Measurements from ENCODE around the gene HOXA3. TPM values are rescaled to one million over a fixed set of nuclear protein-coding genes. Genes with fewer than 3 reads are reported as not detected.

HOXA3 gene
- total RNA-seq, 2 experiments from 2014 or later: not detected

GRCh38 chr7:27178366-27178765, 26.0 kb upstream of the HOXA3 start:
- Mint-ChIP-seq H3K36me3 (no peaks in the 10 kb centered on the region), H3K4me1 (peaks cover 4% of the 10 kb centered on the region), H3K27ac (no peak overlapping the region), H3K27me3 (peaks cover 77% of the 10 kb centered on the region), H3K4me3 (no peak overlapping the region), H3K9me3 (ENCODE audit: low read depth) (no peaks in the 10 kb centered on the region)
- no peak for DNase-seq
- ATAC-seq: no peak
- CTCF ChIA-PET: interaction anchor here (1.7 to 2.4 kb wide), 4 partner anchors 8 to 18 kb away, joined by 4 to 13 read pairs (median 10); no protein-coding TSS in a partner anchor

- CTCF ChIA-PET: interaction anchor here (1.7 kb wide), 1 partner anchor 9 kb away, joined by 4 read pairs; no protein-coding TSS in a partner anchor
- ATAC-seq: no peak
- no peaks in the 10 kb centered on the region for H3K36me3 Mint-ChIP-seq
- H3K27ac Mint-ChIP-seq: no peak overlapping the region
- DNase-seq: no peak
- peaks cover 74% of the 10 kb centered on the region for H3K27me3 Mint-ChIP-seq
- no peaks in the 10 kb centered on the region for H3K9me3 Mint-ChIP-seq (ENCODE audit: low read depth)
- H3K4me1 Mint-ChIP-seq: peaks cover 4% of the 10 kb centered on the region
- no peak overlapping the region for H3K4me3 Mint-ChIP-seq
Measured at GRCh38 chr7:27177795-27178320, 25.5 kb upstream of the HOXA3 start.

- Mint-ChIP-seq H3K36me3 (no peaks in the 10 kb centered on the region), H3K4me3 (no peak overlapping the region), H3K4me1 (peaks cover 5% of the 10 kb centered on the region), H3K9me3 (ENCODE audit: low read depth) (no peaks in the 10 kb centered on the region), H3K27ac (no peak overlapping the region), H3K27me3 (peaks cover 74% of the 10 kb centered on the region)
- CTCF ChIA-PET: interaction anchor here (0.9 to 1.9 kb wide), 2 partner anchors 11 to 16 kb away, joined by 3 to 7 read pairs; no protein-coding TSS in a partner anchor
- DNase-seq (no peak), ATAC-seq (no peak)
Measured at GRCh38 chr7:27176962-27177794, 24.8 kb upstream of the HOXA3 start.

GRCh38 chr7:27176524-27176845, 24.1 kb upstream of the HOXA3 start:
- peaks cover 75% of the 10 kb centered on the region for H3K27me3 Mint-ChIP-seq
- no peak overlapping the region for H3K27ac Mint-ChIP-seq
- peaks cover 9% of the 10 kb centered on the region for H3K4me1 Mint-ChIP-seq
- CTCF ChIA-PET: interaction anchor here (0.9 to 1.9 kb wide), 2 partner anchors 12 to 16 kb away, joined by 3 to 7 read pairs; no protein-coding TSS in a partner anchor
- peaks cover 2% of the 10 kb centered on the region for H3K36me3 Mint-ChIP-seq
- ATAC-seq (no peak), DNase-seq (no peak)
- H3K4me3 Mint-ChIP-seq: no peak overlapping the region
- no peaks in the 10 kb centered on the region for H3K9me3 Mint-ChIP-seq (ENCODE audit: low read depth)

- no peaks in the 10 kb centered on the region for H3K9me3 Mint-ChIP-seq (ENCODE audit: low read depth)
- peaks cover 2% of the 10 kb centered on the region for H3K36me3 Mint-ChIP-seq
- no peak for ATAC-seq
- no peak overlapping the region for H3K4me3 Mint-ChIP-seq
- CTCF ChIA-PET: interaction anchor here (0.9 to 1.9 kb wide), 2 partner anchors 12 to 15 kb away, joined by 3 to 7 read pairs; no protein-coding TSS in a partner anchor
- no peak for DNase-seq
- H3K4me1 Mint-ChIP-seq: peaks cover 10% of the 10 kb centered on the region
- no peak overlapping the region for H3K27ac Mint-ChIP-seq
- peaks cover 76% of the 10 kb centered on the region for H3K27me3 Mint-ChIP-seq
Measured at GRCh38 chr7:27175626-27176523, 23.5 kb upstream of the HOXA3 start.

- DNase-seq: no peak
- H3K36me3 Mint-ChIP-seq: peaks cover 2% of the 10 kb centered on the region
Measured at GRCh38 chr7:27174874-27175625, 22.7 kb upstream of the HOXA3 start.

GRCh38 chr7:27173956-27174873, 21.8 kb upstream of the HOXA3 start, which contains the start of gene HOXA10:
TSS of gene HOXA10 (minus strand) at chr7:27174320. CDS start at chr7:27174306, 14 bp downstream.
- no peaks in the 10 kb centered on the region for H3K9me3 Mint-ChIP-seq (ENCODE audit: low read depth)
- H3K27ac Mint-ChIP-seq: peak within 1 kb of the TSS; percentile 49
- ATAC-seq (no peak), DNase-seq (no peak)
- H3K27me3 Mint-ChIP-seq: peaks cover 78% of the 10 kb centered on the region
- CTCF ChIA-PET: interaction anchor here (0.9 kb wide), 1 partner anchor 11 kb away, joined by 3 read pairs; no protein-coding TSS in a partner anchor
- H3K4me3 Mint-ChIP-seq: no peak within 1 kb of the TSS
- peaks cover 7% of the 10 kb centered on the region for H3K4me1 Mint-ChIP-seq
- H3K36me3 Mint-ChIP-seq: peaks cover 2% of the 10 kb centered on the region

More at GRCh38 chr7:27174874-27175625, 22.7 kb upstream of the HOXA3 start:
- no peak for ATAC-seq
- CTCF ChIA-PET: interaction anchor here (0.9 kb wide), 1 partner anchor 12 kb away, joined by 3 read pairs; no protein-coding TSS in a partner anchor
- Mint-ChIP-seq H3K9me3 (ENCODE audit: low read depth) (no peaks in the 10 kb centered on the region), H3K4me3 (no peak overlapping the region), H3K27me3 (peaks cover 80% of the 10 kb centered on the region), H3K27ac (peak overlapping the region; percentile 49), H3K4me1 (peaks cover 10% of the 10 kb centered on the region)

GRCh38 chr7:27173511-27173955, 21.1 kb upstream of the HOXA3 start:
- Mint-ChIP-seq H3K36me3 (peaks cover 2% of the 10 kb centered on the region), H3K4me1 (peaks cover 7% of the 10 kb centered on the region), H3K9me3 (ENCODE audit: low read depth) (no peaks in the 10 kb centered on the region), H3K4me3 (no peak overlapping the region), H3K27ac (no peak overlapping the region), H3K27me3 (peaks cover 80% of the 10 kb centered on the region)
- CTCF ChIA-PET: interaction anchor here (1.2 to 1.3 kb wide), 2 partner anchors 22 to 23 kb away, joined by 3 to 5 read pairs; no protein-coding TSS in a partner anchor
- peak; percentile 33 for ATAC-seq
- DNase-seq: no peak

GRCh38 chr7:27172823-27173510, 20.6 kb upstream of the HOXA3 start:
- peak; percentile 12 for ATAC-seq
- Mint-ChIP-seq H3K4me1 (peaks cover 7% of the 10 kb centered on the region), H3K27me3 (peaks cover 80% of the 10 kb centered on the region), H3K27ac (no peak overlapping the region), H3K4me3 (no peak overlapping the region), H3K9me3 (ENCODE audit: low read depth) (no peaks in the 10 kb centered on the region), H3K36me3 (peaks cover 2% of the 10 kb centered on the region)
- DNase-seq: no peak
- CTCF ChIA-PET: interaction anchor here (1.2 to 1.3 kb wide), 3 partner anchors 14 to 23 kb away, joined by 3 to 5 read pairs (median 4); no protein-coding TSS in a partner anchor

- no peak overlapping the region for H3K4me3 Mint-ChIP-seq
- H3K36me3 Mint-ChIP-seq: peaks cover 2% of the 10 kb centered on the region
- peaks cover 80% of the 10 kb centered on the region for H3K27me3 Mint-ChIP-seq
- no peaks in the 10 kb centered on the region for H3K9me3 Mint-ChIP-seq (ENCODE audit: low read depth)
- DNase-seq (no peak), ATAC-seq (no peak)
- H3K27ac Mint-ChIP-seq: peak overlapping the region; percentile 11
- CTCF ChIA-PET: interaction anchor here (1.0 to 1.3 kb wide), 4 partner anchors 14 to 24 kb away, joined by 3 to 5 read pairs (median 4); no protein-coding TSS in a partner anchor
- H3K4me1 Mint-ChIP-seq: peaks cover 7% of the 10 kb centered on the region
Measured at GRCh38 chr7:27172315-27172774, 20.0 kb upstream of the HOXA3 start.

All from activated CD8-positive, alpha-beta memory T cell treated with anti-CD3 and anti-CD28 coated beads, Interleukin-2, amount 10 ng/mL, durations not matched to agents 7 days and 5 days (primary cell).